GM18502 (cell line): ENCODE data around the gene SLC8A3.

Experiments used
- ATAC-seq: cut with Tn5 transposase; IDR thresholded peaks from one replicate; pipeline ENCODE4 v1.9.1; 2021; ENCODE audit warnings: mild to moderate bottlenecking; ENCODE audit not compliant: unreplicated experiment, poor library complexity

SLC8A3 gene

GRCh38 chr14:70177081-70177800, 11.5 kb downstream of the SLC8A3 start:
- ATAC-seq: no peak

GRCh38 chr14:70173569-70173968, 15.2 kb downstream of the SLC8A3 start:
- ATAC-seq: no peak

- ATAC-seq: no peak
These were observed 17.0 kb downstream of the SLC8A3 start for GRCh38 chr14:70171726-70172125.

GRCh38 chr14:70170976-70171375, 17.8 kb downstream of the SLC8A3 start:
- ATAC-seq: no peak

- ATAC-seq: no peak
These were observed 20.3 kb downstream of the SLC8A3 start for GRCh38 chr14:70168406-70168805.

GRCh38 chr14:70166530-70167203, 22.1 kb downstream of the SLC8A3 start:
- ATAC-seq: no peak

- ATAC-seq: no peak
These were observed 26.4 kb downstream of the SLC8A3 start for GRCh38 chr14:70162358-70162757.

GRCh38 chr14:70156592-70156991, 32.2 kb downstream of the SLC8A3 start:
- ATAC-seq: no peak

- no peak for ATAC-seq
These were observed 36.0 kb downstream of the SLC8A3 start for GRCh38 chr14:70152704-70153103.

- ATAC-seq: no peak
These were observed 36.7 kb downstream of the SLC8A3 start for GRCh38 chr14:70152081-70152480.

- no peak for ATAC-seq
These were observed 39.1 kb downstream of the SLC8A3 start for GRCh38 chr14:70149596-70150165.

GRCh38 chr14:70148911-70149595, 39.7 kb downstream of the SLC8A3 start:
- ATAC-seq: no peak

- no peak for ATAC-seq
These were observed 40.4 kb downstream of the SLC8A3 start for GRCh38 chr14:70148351-70148750.

- no peak for ATAC-seq
These were observed 44.7 kb downstream of the SLC8A3 start for GRCh38 chr14:70144046-70144445.

- ATAC-seq: no peak
These were observed 45.4 kb downstream of the SLC8A3 start for GRCh38 chr14:70143306-70143705.

- no peak for ATAC-seq
These were observed 48.1 kb downstream of the SLC8A3 start for GRCh38 chr14:70140614-70141013.

GRCh38 chr14:70139384-70139783, 49.4 kb downstream of the SLC8A3 start:
- no peak for ATAC-seq

GRCh38 chr14:70137788-70138187, 51.0 kb downstream of the SLC8A3 start:
- no peak for ATAC-seq

GRCh38 chr14:70133461-70133860, 55.3 kb downstream of the SLC8A3 start:
- no peak for ATAC-seq

- ATAC-seq: no peak
These were observed 58.3 kb downstream of the SLC8A3 start for GRCh38 chr14:70130482-70130881.

- no peak for ATAC-seq
These were observed 61.6 kb downstream of the SLC8A3 start for GRCh38 chr14:70127186-70127585.
